Measurements from ENCODE around the gene ITIH4. TPM values are rescaled to one million over a fixed set of nuclear protein-coding genes. Genes with fewer than 3 reads are reported as not detected.

The ITIH4 gene
- total and polyA plus RNA-seq, 2 donors (not counting 1 experiment from before 2014, with no cell fraction given) = 21.5 to 38.5 TPM

Small RNA genes within 50 kb of the gene (small RNA-seq; reads per million reads assigned to genes)
- gene MIR8064 (ENCODE audit: insufficient read length, low read depth, low replicate concordance) (not detected), gene MUSTN1 (ENCODE audit: insufficient read length, low read depth, low replicate concordance) (not detected)

Other genes with a start within 250 kb of the ITIH4 start
- gene PBRM1, start 144.8 kb downstream of the ITIH4 start, total RNA-seq = 81.1 and 85.9 TPM in 2 replicates
- 16.8 and 26.9 TPM in 2 replicates for gene PBRM1, start 144.8 kb downstream of the ITIH4 start, polyA plus RNA-seq
- 67.3 and 68.5 TPM in 2 replicates for gene GNL3, start 144.6 kb downstream of the ITIH4 start, total RNA-seq
- 32.6 and 41.7 TPM in 2 replicates for gene GNL3, start 144.6 kb downstream of the ITIH4 start, polyA plus RNA-seq
- gene GLT8D1, start 124.9 kb downstream of the ITIH4 start, total RNA-seq = 28.7 and 32.5 TPM in 2 replicates
- 22.9 and 28.1 TPM in 2 replicates for gene GLT8D1, start 124.9 kb downstream of the ITIH4 start, polyA plus RNA-seq
- gene SPCS1, start 124.6 kb downstream of the ITIH4 start, total RNA-seq = 54.3 and 64.5 TPM in 2 replicates
- gene SPCS1, start 124.6 kb downstream of the ITIH4 start, polyA plus RNA-seq = 82.2 and 129 TPM in 2 replicates
- gene NEK4, start 59.7 kb downstream of the ITIH4 start, total RNA-seq = 33.8 and 38.4 TPM in 2 replicates
- gene NEK4, start 59.7 kb downstream of the ITIH4 start, polyA plus RNA-seq = 8.8 and 9.0 TPM in 2 replicates
- gene ITIH1, start 53.1 kb downstream of the ITIH4 start, total RNA-seq = 0.53 TPM in 1 of 2 replicates, not detected in the other
- 1.5 and 2.0 TPM in 2 replicates for gene ITIH1, start 53.1 kb downstream of the ITIH4 start, polyA plus RNA-seq
- gene ITIH3, start 35.9 kb downstream of the ITIH4 start, total RNA-seq = not detected in 2 replicates
- not detected in 2 replicates for gene ITIH3, start 35.9 kb downstream of the ITIH4 start, polyA plus RNA-seq
- gene MUSTN1, start 4.3 kb upstream of the ITIH4 start, total RNA-seq = 0.79 and 5.1 TPM in 2 replicates
- 8.3 and 11.2 TPM in 2 replicates for gene MUSTN1, start 4.3 kb upstream of the ITIH4 start, polyA plus RNA-seq
- gene STIMATE, start 66.9 kb upstream of the ITIH4 start, total RNA-seq = 37.7 and 38.4 TPM in 2 replicates
- 18.6 and 24.6 TPM in 2 replicates for gene STIMATE, start 66.9 kb upstream of the ITIH4 start, polyA plus RNA-seq
- gene SFMBT1, start 215.4 kb upstream of the ITIH4 start, total RNA-seq = 55.8 and 60.3 TPM in 2 replicates
- 9.9 and 11.2 TPM in 2 replicates for gene SFMBT1, start 215.4 kb upstream of the ITIH4 start, polyA plus RNA-seq

All from B cell (primary cell).